PC-3 (cell line): Measurements from ENCODE around the gene TFF3.

Experiments
- EZH2phosphoT487 ChIP-seq: fragments of 300-600 bp; sonication (generic); IDR thresholded peaks from 2 replicates; pipeline ENCODE4 v1.6.1; 2018; ENCODE audit warnings: mild to moderate bottlenecking, antibody characterized with exemption, low read length, borderline replicate concordance
- TF ChIP-seq, protein P1 (sequence below): fragments of 300-600 bp; sonication (generic); conservative IDR thresholded peaks from 2 replicates; pipeline ENCODE4 v1.5.1; 2017; ENCODE audit warnings: antibody characterized with exemption, low read depth, mild to moderate bottlenecking, low read length

DNA sequence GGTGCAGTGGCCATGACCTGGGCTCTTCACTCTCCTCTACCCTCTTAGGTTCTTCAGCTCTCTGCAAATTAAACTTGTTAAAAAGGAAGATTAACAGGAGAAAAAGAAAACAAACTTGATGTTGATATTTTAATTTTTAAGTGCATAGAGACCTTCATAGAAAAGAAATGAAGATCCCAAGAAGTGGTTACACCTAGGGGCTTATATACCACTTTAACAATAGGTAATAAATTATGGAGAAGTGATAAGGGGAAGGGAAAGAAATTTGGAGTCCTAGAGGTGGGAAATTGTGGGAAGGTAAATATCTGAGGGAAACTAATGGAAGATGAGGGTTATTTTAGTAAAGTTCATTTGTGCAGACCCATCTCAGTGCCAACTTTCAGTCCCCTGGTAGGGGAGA is 16.5 kb upstream of the TFF3 start:
- TF ChIP-seq EZH2phosphoT487, result no peak
- TF ChIP-seq, protein P1, sequence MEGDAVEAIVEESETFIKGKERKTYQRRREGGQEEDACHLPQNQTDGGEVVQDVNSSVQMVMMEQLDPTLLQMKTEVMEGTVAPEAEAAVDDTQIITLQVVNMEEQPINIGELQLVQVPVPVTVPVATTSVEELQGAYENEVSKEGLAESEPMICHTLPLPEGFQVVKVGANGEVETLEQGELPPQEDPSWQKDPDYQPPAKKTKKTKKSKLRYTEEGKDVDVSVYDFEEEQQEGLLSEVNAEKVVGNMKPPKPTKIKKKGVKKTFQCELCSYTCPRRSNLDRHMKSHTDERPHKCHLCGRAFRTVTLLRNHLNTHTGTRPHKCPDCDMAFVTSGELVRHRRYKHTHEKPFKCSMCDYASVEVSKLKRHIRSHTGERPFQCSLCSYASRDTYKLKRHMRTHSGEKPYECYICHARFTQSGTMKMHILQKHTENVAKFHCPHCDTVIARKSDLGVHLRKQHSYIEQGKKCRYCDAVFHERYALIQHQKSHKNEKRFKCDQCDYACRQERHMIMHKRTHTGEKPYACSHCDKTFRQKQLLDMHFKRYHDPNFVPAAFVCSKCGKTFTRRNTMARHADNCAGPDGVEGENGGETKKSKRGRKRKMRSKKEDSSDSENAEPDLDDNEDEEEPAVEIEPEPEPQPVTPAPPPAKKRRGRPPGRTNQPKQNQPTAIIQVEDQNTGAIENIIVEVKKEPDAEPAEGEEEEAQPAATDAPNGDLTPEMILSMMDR, result no peak
